Loucy (cell line): ENCODE data around the gene LOXL1.

Experiments used
- H2AFZ ChIP-seq: fragments of 200-600 bp; sonication (generic); 2 replicates; pipeline ENCODE4 v1.6.0; 2016; ENCODE audit warnings: antibody characterized with exemption, mild to moderate bottlenecking, low read length, moderate library complexity
- H3F3A ChIP-seq: fragments of 200-600 bp; 2 replicates; pipeline ENCODE4 v1.6.0; 2016; ENCODE audit warnings: antibody characterized with exemption, low read depth, mild to moderate bottlenecking
- H3K27me3 ChIP-seq: fragments of 200-600 bp; sonication (generic); 2 replicates; pipeline ENCODE4 v1.6.1; 2014; ENCODE audit warnings: low read length, mild to moderate bottlenecking; ENCODE audit not compliant: insufficient read depth, poor library complexity, severe bottlenecking
- H3K36me3 ChIP-seq: fragments of 200-600 bp; sonication (generic); 2 replicates; pipeline ENCODE4 v1.6.1; 2016; ENCODE audit warnings: low read length; ENCODE audit not compliant: insufficient read depth
- H3K4me1 ChIP-seq: fragments of 200-600 bp; sonication (generic); 2 replicates; pipeline ENCODE4 v1.5.1; 2014; ENCODE audit warnings: low read length, mild to moderate bottlenecking; ENCODE audit not compliant: insufficient read depth, poor library complexity, severe bottlenecking
- H3K4me2 ChIP-seq: fragments of 200-600 bp; sonication (generic); 2 replicates; pipeline ENCODE4 v1.6.0; 2014; ENCODE audit warnings: antibody characterized with exemption, low read length, low read depth, mild to moderate bottlenecking; ENCODE audit not compliant: poor library complexity, severe bottlenecking
- H3K4me3 ChIP-seq: fragments of 200-600 bp; sonication (generic); 2 replicates; pipeline ENCODE4 v1.5.1; 2014; ENCODE audit warnings: low read length, mild to moderate bottlenecking, mixed read lengths; ENCODE audit not compliant: poor library complexity, severe bottlenecking
- H3K79me2 ChIP-seq: fragments of 200-600 bp; sonication (generic); 2 replicates; pipeline ENCODE4 v1.6.1; 2014; ENCODE audit warnings: low read length; ENCODE audit not compliant: insufficient read depth
- H3K9ac ChIP-seq: fragments of 200-600 bp; sonication (generic); 2 replicates; pipeline ENCODE4 v1.6.0; 2014; ENCODE audit warnings: mild to moderate bottlenecking, low read depth, low read length, moderate library complexity; ENCODE audit not compliant: poor library complexity, severe bottlenecking
- H3K9me2 ChIP-seq: fragments of 200-600 bp; sonication (generic); replicated peaks from 2 replicates; pipeline ENCODE4 v1.6.1; 2016; ENCODE audit warnings: low read depth, low read length, mixed read lengths
- H3K9me3 ChIP-seq: fragments of 200-600 bp; sonication (generic); 2 replicates; pipeline ENCODE4 v1.6.1; 2014; ENCODE audit warnings: mild to moderate bottlenecking, antibody characterized with exemption, low read length, low read depth; ENCODE audit not compliant: insufficient read depth
- H4K20me1 ChIP-seq: fragments of 200-600 bp; sonication (generic); 2 replicates; pipeline ENCODE4 v1.6.0; 2014; ENCODE audit warnings: antibody characterized with exemption, low read length, mild to moderate bottlenecking; ENCODE audit not compliant: insufficient read depth, poor library complexity, severe bottlenecking
- CTCF ChIP-seq: fragments of 200-600 bp; sonication (generic); conservative IDR thresholded peaks from 2 replicates; pipeline ENCODE4 v1.5.1; 2014; ENCODE audit warnings: mild to moderate bottlenecking, antibody characterized with exemption, low read length
- EZH2phosphoT487 ChIP-seq: fragments of 200-600 bp; IDR thresholded peaks from 2 replicates; pipeline ENCODE4 v1.6.1; 2018; ENCODE audit warnings: antibody characterized with exemption, mild to moderate bottlenecking, moderate library complexity, borderline replicate concordance

The LOXL1 gene

GRCh38 chr15:73952171-73952912, 26.1 kb downstream of the LOXL1 start:
- H3K36me3 ChIP-seq, result no peaks in the 10 kb centered on the region
- H3K9ac ChIP-seq, result peak overlapping the region; percentile 52
- H3K4me3 ChIP-seq, result no peak overlapping the region
- no peaks in the 10 kb centered on the region for H3K9me2 ChIP-seq
- H3K27me3 ChIP-seq, result no peaks in the 10 kb centered on the region
- TF ChIP-seq CTCF, result no peak
- no peak for TF ChIP-seq EZH2phosphoT487
- no peak overlapping the region for H3K4me2 ChIP-seq
- peaks cover 26% of the 10 kb centered on the region for H3K4me1 ChIP-seq
- no peaks in the 10 kb centered on the region for H4K20me1 ChIP-seq
- no peaks in the 10 kb centered on the region for H3F3A ChIP-seq
- H3K9me3 ChIP-seq, result no peaks in the 10 kb centered on the region
- no peaks in the 10 kb centered on the region for H3K79me2 ChIP-seq
- no peak overlapping the region for H2AFZ ChIP-seq

DNA sequence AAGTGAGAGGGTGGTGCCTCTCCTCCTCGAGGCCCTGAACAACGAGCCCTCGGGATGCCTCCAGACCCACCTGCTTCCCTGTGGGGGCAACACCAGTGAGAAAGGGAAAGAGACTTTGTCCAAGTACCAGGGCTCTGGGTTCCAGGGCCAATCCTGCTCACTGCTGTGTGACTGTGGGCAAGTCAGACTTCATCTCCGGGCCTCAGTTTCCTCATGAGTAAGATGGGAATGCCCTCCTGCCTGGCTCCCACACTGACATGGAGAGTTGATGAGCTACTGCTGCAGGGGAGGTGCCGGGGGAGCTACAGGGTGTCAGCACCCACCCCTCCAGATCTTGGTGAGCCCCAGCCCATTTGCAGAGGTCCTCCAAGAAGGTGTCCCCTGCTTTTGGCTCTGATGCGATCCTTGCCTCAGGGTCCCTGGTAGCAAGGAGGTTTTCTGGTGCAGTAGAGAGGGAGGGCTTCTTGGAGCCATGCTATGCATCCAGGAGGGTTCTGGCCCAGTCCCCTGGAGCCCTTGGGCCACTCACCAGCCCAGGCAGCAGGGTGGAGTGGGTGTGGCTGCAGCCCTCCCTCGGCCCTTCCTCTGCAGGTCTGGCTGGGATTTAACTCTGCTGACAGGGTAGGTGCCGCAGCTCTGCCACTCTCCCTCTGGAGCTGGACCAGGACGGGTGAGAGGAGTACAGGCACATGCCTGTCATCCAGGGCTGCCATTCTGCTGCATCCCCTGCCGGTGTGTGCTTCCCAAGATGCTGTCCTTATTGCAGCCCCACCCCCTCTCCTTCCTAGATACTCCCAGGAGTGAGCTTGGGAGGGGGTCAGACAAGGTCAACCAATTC, 26.9 kb downstream of the LOXL1 start:
- H3K4me2 ChIP-seq, result no peak overlapping the region
- no peak overlapping the region for H3K4me3 ChIP-seq
- H3K9ac ChIP-seq, result no peak overlapping the region
- H3K79me2 ChIP-seq, result no peaks in the 10 kb centered on the region
- no peak overlapping the region for H2AFZ ChIP-seq
- peaks cover 34% of the 10 kb centered on the region for H3K4me1 ChIP-seq
- H3K9me3 ChIP-seq, result no peaks in the 10 kb centered on the region
- no peaks in the 10 kb centered on the region for H3F3A ChIP-seq
- no peaks in the 10 kb centered on the region for H4K20me1 ChIP-seq
- TF ChIP-seq CTCF, result no peak
- TF ChIP-seq EZH2phosphoT487, result no peak
- no peaks in the 10 kb centered on the region for H3K27me3 ChIP-seq
- H3K9me2 ChIP-seq, result no peaks in the 10 kb centered on the region
- H3K36me3 ChIP-seq, result no peaks in the 10 kb centered on the region

DNA sequence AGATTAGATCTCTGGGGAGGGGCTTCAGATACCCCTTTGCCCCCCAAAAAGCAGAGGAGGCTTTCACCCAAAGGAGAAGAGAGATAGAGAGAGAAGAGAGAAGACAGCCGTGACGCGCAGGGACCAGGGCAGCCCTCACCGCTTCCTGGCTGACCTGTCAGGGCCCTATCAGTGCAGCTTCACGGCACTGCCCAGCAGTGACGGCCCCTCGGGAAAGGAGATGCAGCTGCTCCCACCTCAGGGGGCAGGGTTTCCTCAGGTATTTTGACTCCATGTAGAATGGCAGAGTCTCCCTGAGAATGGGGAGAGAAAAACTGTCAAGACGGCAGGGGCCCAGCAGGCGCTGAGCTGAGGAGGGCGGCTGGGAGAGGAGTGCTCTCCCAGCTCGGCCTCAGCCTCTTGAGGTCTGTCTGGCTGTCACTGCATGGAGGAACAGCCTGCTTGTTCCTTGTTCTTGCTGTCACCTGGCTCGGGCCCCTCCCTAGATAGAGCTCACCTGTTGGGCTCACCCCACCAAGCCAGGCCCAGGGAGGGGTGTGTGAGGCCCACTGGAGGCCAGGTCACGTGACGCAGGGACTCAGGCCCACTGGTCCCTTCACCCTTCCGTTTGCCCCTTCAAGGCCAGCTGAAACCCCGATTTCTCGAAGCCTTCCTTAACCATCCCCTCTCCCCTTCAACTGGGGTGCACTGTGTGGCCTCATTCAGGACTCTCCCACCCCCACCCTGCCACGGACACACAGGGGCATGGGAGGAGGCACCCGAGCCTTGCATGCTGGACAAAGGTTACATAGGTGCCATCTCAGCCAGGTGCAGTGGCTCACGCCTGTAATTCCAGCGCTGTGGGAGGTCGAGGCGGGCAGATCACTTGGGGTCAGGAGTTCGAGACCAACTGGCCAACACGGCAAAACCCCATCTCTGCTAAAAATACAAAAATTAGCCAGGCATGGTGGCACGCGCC, 28.2 kb downstream of the LOXL1 start:
- Histone ChIP-seq H3K4me2 (no peak overlapping the region), H3K9me2 (no peaks in the 10 kb centered on the region), H3K9me3 (no peaks in the 10 kb centered on the region), H4K20me1 (no peaks in the 10 kb centered on the region), H3K79me2 (no peaks in the 10 kb centered on the region), H3K9ac (no peak overlapping the region), H3K4me3 (no peak overlapping the region), H3K4me1 (peaks cover 43% of the 10 kb centered on the region), H2AFZ (no peak overlapping the region), H3K36me3 (no peaks in the 10 kb centered on the region), H3F3A (0 out of 2 replicates have a peak, but pooled peaks cover 2% of the 10 kb centered on the region), H3K27me3 (no peaks in the 10 kb centered on the region)
- no peak for TF ChIP-seq EZH2phosphoT487
- no peak for TF ChIP-seq CTCF
